Endothelial cell of umbilical vein (primary cell): Measurements from ENCODE around the gene PRM3. TPM values are rescaled to one million over a fixed set of nuclear protein-coding genes. Genes with fewer than 3 reads are reported as not detected.

ENCODE experiments used
- BruUV-seq: library from RNA; stranded (reverse); fragments of 400-500 nt; replicated peaks from 2 replicates; lab custom pipeline; 2021; lab: Mats Ljungman, UMichigan
- CTCF ChIA-PET: fragments of 300-600, 350-600 bp; sonication (Branson Sonifier 250); formaldehyde crosslinking; loops from one replicate; lab custom pipeline; 2021; ENCODE audit warnings: antibody characterized with exemption, inconsistent platforms; lab: Charles Lee
- POLR2A ChIA-PET: fragments of 300-600, 350-600 bp; sonication (Branson Sonifier 250); formaldehyde crosslinking; loops from one replicate; lab custom pipeline; 2021; ENCODE audit warnings: antibody characterized with exemption, inconsistent platforms; lab: Charles Lee
- DNase-seq: peaks from one replicate; pipeline ENCODE4 v3.0.0-alpha.2; 2011; ENCODE audit warnings: low read depth, low spot score
- FAIRE-seq: peaks from 2 replicates; lab custom pipeline; 2011; peaks lifted over from hg19 to GRCh38; lab: Jason Lieb, UNC
- H2AFZ ChIP-seq: 2 replicates; pipeline ENCODE4 v1.6.0; 2012; ENCODE audit warnings: low read depth, low read length, control low read depth, inconsistent platforms
- H3K27ac ChIP-seq: 2 replicates; pipeline ENCODE4 v1.5.1; 2011; ENCODE audit warnings: low read depth, mild to moderate bottlenecking, control low read depth, low read length, moderate library complexity; ENCODE audit not compliant: insufficient read depth
- H3K27me3 ChIP-seq, 2 experiments: 2 replicates each; pipeline versions ENCODE4 v1.6.0 to v1.6.1; 2011; ENCODE audit warnings: low read length in 2 of 2, mixed read lengths in 1 of 2; ENCODE audit not compliant: control insufficient read depth in 2 of 2, insufficient read depth in 2 of 2
- H3K36me3 ChIP-seq, 2 experiments: 2 replicates in 1 of 2; 3 replicates in 1 of 2; pipeline ENCODE4 v1.5.1; 2011; ENCODE audit warnings: low read length in 2 of 2, mild to moderate bottlenecking in 1 of 2, moderate library complexity in 1 of 2; ENCODE audit not compliant: control insufficient read depth in 2 of 2, insufficient read depth in 2 of 2; ENCODE audit errors: extremely low read depth in 1 of 2
- H3K4me1 ChIP-seq: 3 replicates; pipeline ENCODE4 v1.5.1; 2011; ENCODE audit warnings: mild to moderate bottlenecking, low read length; ENCODE audit not compliant: control insufficient read depth, insufficient read depth; ENCODE audit errors: extremely low read depth
- H3K4me2 ChIP-seq: 2 replicates; pipeline ENCODE4 v1.6.1; 2011; ENCODE audit warnings: low read length, control low read depth, mixed read lengths; ENCODE audit not compliant: insufficient read depth
- H3K4me3 ChIP-seq, 3 experiments: fragments of 200-600 bp in 1 of 3; sonication (generic), shearing (Covaris generic) in 1 of 3; replicated peaks in 1 of 3; 2 replicates each; pipeline ENCODE4 v1.5.1; 2011 to 2016; ENCODE audit warnings: control low read depth in 3 of 3, low read length in 3 of 3, mild to moderate bottlenecking in 2 of 3, inconsistent platforms in 1 of 3, low read depth in 1 of 3, moderate library complexity in 1 of 3; ENCODE audit not compliant: insufficient read depth in 1 of 3
- H3K79me2 ChIP-seq: 2 replicates; pipeline ENCODE4 v1.6.0; 2012; ENCODE audit warnings: low read length, inconsistent platforms; ENCODE audit not compliant: control insufficient read depth, insufficient read depth
- H3K9ac ChIP-seq: replicated peaks from 2 replicates; pipeline ENCODE3; 2011; ENCODE audit warnings: low read length, control low read depth; ENCODE audit not compliant: insufficient read depth; ENCODE audit errors: extremely low read depth
- H3K9me1 ChIP-seq: replicated peaks from 3 replicates; pipeline ENCODE4 v1.6.0; 2011; ENCODE audit warnings: mild to moderate bottlenecking, low read length; ENCODE audit not compliant: control insufficient read depth, insufficient read depth; ENCODE audit errors: extremely low read depth
- H3K9me3 ChIP-seq: replicated peaks from 2 replicates; pipeline ENCODE4 v1.5.1; 2012; ENCODE audit warnings: low read length, inconsistent platforms; ENCODE audit not compliant: control insufficient read depth, insufficient read depth
- H4K20me1 ChIP-seq: replicated peaks from 2 replicates; pipeline ENCODE3; 2011; ENCODE audit warnings: mild to moderate bottlenecking, low read length; ENCODE audit not compliant: control insufficient read depth, insufficient read depth; ENCODE audit errors: extremely low read depth
- EZH2 ChIP-seq: IDR thresholded peaks from 2 replicates; pipeline ENCODE4 v1.6.1; 2012; ENCODE audit warnings: borderline replicate concordance, low read depth, mild to moderate bottlenecking, moderate library complexity, low read length, inconsistent platforms; ENCODE audit not compliant: severe bottlenecking
- FOS ChIP-seq: IDR thresholded peaks from 2 replicates; pipeline ENCODE4 v1.6.1; 2011; ENCODE audit warnings: mild to moderate bottlenecking, low read length, moderate library complexity, borderline replicate concordance; ENCODE audit not compliant: insufficient read depth
- GATA2 ChIP-seq: IDR thresholded peaks from 2 replicates; pipeline ENCODE4 v1.7.0; 2011; ENCODE audit warnings: low read depth, mild to moderate bottlenecking, moderate library complexity, mixed read lengths, low read length; ENCODE audit not compliant: insufficient read length, insufficient read depth
- JUN ChIP-seq: IDR thresholded peaks from 2 replicates; pipeline ENCODE4 v1.6.1; 2011; ENCODE audit warnings: borderline replicate concordance, low read depth; ENCODE audit not compliant: insufficient read length, insufficient read depth
- MYC ChIP-seq: IDR thresholded peaks from one replicate; pipeline ENCODE4 v1.6.1; 2011; ENCODE audit warnings: mild to moderate bottlenecking, low read depth, low read length
- POLR2A ChIP-seq: IDR thresholded peaks from 2 replicates; pipeline ENCODE4 v1.6.1; 2012; ENCODE audit warnings: low read depth, mild to moderate bottlenecking, control low read depth, low read length
- POLR2AphosphoS5 ChIP-seq: IDR thresholded peaks from 2 replicates; pipeline ENCODE4 v1.6.1; 2012; ENCODE audit warnings: low read depth, mild to moderate bottlenecking, control low read depth, low read length, moderate library complexity; ENCODE audit not compliant: insufficient read depth
- dilution Hi-C: fragments of 300-500 bp; cut with MboI; formaldehyde crosslinking; loops from one replicate; pipeline ENCODE4 v1.15.0; 2019; ENCODE audit warnings: low sequenced_read_pairs; ENCODE audit not compliant: extremely low pct_ligation_motif_present
- intact Hi-C: fragments of 100-400 bp; cut with micrococcal nuclease; formaldehyde crosslinking; loops from one replicate; pipeline ENCODE4 v1.10.0; 2022
- polyA plus RNA-seq, 4 experiments: library from polyadenylated mRNA; depleted of rRNA in 3 of 4; stranded (reverse) in 3 of 4; unstranded in 1 of 4; fragments of >200 nt; gene quantifications; 2 replicates each; pipeline versions ENCODE4 v1.2.1 to v1.2.3, GENCODE V29; 2011 to 2012; ENCODE audit warnings: missing spikeins in 1 of 4
- total RNA-seq: library from RNA; stranded (reverse); gene quantifications from 2 replicates; pipeline ENCODE4 v1.2.3, GENCODE V29; 2021
- TF ChIP-seq, protein P1 (sequence below), 2 donors: IDR thresholded peaks; 1 replicate in 1 of 2; 2 replicates in 1 of 2; pipeline ENCODE4 v1.5.1; 2011; ENCODE audit warnings: low read length in 2 of 2, mild to moderate bottlenecking in 2 of 2, moderate library complexity in 2 of 2, control low read depth in 1 of 2, inconsistent platforms in 1 of 2, low read depth in 1 of 2; ENCODE audit not compliant: insufficient read depth in 1 of 2; ENCODE audit errors: extremely low read depth in 1 of 2
- TF ChIP-seq, protein P2 (sequence below): IDR thresholded peaks from 2 replicates; pipeline ENCODE4 v1.6.1; 2011; ENCODE audit not compliant: insufficient read depth, insufficient read length

The PRM3 gene
- total and polyA plus RNA-seq, 2 donors (not counting 3 experiments of a cell fraction or from before 2014, with no cell fraction given), result not detected

DNA sequence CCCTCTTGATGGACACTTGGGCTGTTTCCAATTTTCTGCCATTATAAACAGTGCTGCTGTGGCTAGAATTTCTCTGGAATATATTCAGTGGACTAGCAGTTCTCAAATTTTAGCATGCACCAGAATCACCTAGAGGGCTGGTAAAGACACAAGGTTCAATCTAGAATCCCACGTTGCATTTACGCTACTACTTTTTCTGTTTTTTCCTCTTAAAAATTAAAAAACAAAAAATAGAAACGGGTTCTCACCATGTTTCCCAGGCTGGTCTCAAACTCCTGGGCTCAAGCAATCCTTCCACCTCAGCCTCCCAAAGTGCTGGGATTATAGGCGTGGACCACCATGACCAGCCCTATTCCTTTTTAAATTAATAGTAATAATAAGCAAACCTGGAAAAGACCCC is 22.2 kb upstream of the PRM3 start:
- no peaks in the 10 kb centered on the region for H3K9me3 ChIP-seq
- no peak overlapping the region for H3K4me2 ChIP-seq
- no peaks in the 10 kb centered on the region for H3K27me3 ChIP-seq
- no peaks in the 10 kb centered on the region for H3K79me2 ChIP-seq
- ChIA-PET CTCF (no interaction called here), POLR2A (no interaction called here)
- H3K27ac ChIP-seq, result no peak overlapping the region
- H3K4me3 ChIP-seq, result no peak overlapping the region
- no peak for FAIRE-seq
- H2AFZ ChIP-seq, result no peak overlapping the region
- no peak for DNase-seq
- H3K9ac ChIP-seq, result no peak overlapping the region
- no peaks in the 10 kb centered on the region for H3K4me1 ChIP-seq
- TF ChIP-seq EZH2, result no peak
- TF ChIP-seq GATA2, result no peak
- TF ChIP-seq MYC, result no peak
- TF ChIP-seq FOS, result no peak
- TF ChIP-seq POLR2AphosphoS5, result no peak
- no peak for TF ChIP-seq JUN
- TF ChIP-seq, protein P1, sequence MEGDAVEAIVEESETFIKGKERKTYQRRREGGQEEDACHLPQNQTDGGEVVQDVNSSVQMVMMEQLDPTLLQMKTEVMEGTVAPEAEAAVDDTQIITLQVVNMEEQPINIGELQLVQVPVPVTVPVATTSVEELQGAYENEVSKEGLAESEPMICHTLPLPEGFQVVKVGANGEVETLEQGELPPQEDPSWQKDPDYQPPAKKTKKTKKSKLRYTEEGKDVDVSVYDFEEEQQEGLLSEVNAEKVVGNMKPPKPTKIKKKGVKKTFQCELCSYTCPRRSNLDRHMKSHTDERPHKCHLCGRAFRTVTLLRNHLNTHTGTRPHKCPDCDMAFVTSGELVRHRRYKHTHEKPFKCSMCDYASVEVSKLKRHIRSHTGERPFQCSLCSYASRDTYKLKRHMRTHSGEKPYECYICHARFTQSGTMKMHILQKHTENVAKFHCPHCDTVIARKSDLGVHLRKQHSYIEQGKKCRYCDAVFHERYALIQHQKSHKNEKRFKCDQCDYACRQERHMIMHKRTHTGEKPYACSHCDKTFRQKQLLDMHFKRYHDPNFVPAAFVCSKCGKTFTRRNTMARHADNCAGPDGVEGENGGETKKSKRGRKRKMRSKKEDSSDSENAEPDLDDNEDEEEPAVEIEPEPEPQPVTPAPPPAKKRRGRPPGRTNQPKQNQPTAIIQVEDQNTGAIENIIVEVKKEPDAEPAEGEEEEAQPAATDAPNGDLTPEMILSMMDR (IDR thresholded peaks at IDR 0.05; ENCODE audit: extremely low read depth in 1 of 2, insufficient read depth in 1 of 2, low read depth in 1 of 2, low read length in 2 of 2), result no peak
- no peak for TF ChIP-seq POLR2A
- TF ChIP-seq, protein P2, sequence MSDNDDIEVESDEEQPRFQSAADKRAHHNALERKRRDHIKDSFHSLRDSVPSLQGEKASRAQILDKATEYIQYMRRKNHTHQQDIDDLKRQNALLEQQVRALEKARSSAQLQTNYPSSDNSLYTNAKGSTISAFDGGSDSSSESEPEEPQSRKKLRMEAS, result no peak
- intact Hi-C loops, result no loop called here
- dilution Hi-C loops, result no loop called here
- H3K36me3 ChIP-seq, result no peaks in the 10 kb centered on the region
- no peaks in the 10 kb centered on the region for H4K20me1 ChIP-seq
- no peaks in the 10 kb centered on the region for H3K9me1 ChIP-seq
- BruUV-seq, result no TSS peak
